ENCODE results near the gene EXD3.

GRCh38 chr9:137449931-137450538 is 27.1 kb upstream of the EXD3 start:
- TF ChIP-seq TCF12 (IDR thresholded peaks at IDR 0.05) = no peak
- no peak for TF ChIP-seq TAF1 (IDR thresholded peaks at IDR 0.05; ENCODE audit: borderline replicate concordance, low read depth, low read length)
- no peak for TF ChIP-seq USF1 (IDR thresholded peaks at IDR 0.05; ENCODE audit: borderline replicate concordance, low read depth)
- no peak for TF ChIP-seq ELF1 (IDR thresholded peaks at IDR 0.05)
- no peak for TF ChIP-seq SIN3A (IDR thresholded peaks at IDR 0.05; ENCODE audit: borderline replicate concordance, low read depth, low read length)
- no peak for TF ChIP-seq CTCF (IDR thresholded peaks at IDR 0.05)
- TF ChIP-seq NFIC (IDR thresholded peaks at IDR 0.05; ENCODE audit: borderline replicate concordance) = no peak

Measured in SK-N-SH (cell line).